Measurements from ENCODE around the gene GRID2.
"Not testable (repeated sequence)": the region's sequence is repeated elsewhere in the genome, so short reads cannot be mapped to it uniquely, and the experiment has no call there.

GRID2 gene

DNA sequence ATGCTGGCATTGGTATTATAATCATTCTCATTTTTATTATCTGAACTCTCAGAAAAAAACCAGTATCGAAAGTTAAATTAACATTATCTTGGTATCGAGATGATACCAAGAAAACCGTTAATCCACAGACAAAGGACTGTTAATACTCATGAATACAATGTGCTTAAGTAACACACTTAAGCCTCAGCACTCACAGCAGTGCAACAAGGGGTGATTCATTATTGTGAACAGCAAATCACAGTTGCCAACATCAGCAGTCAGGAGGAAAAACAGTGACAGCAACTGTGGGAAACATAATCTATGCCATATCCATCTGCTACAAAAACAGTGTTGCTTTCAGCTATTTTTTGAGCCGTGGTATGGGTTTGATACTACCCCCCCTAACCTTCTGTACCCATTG is 1313.8 kb downstream of the GRID2 start:
- peak; percentile 87 for DNase-seq

DNA sequence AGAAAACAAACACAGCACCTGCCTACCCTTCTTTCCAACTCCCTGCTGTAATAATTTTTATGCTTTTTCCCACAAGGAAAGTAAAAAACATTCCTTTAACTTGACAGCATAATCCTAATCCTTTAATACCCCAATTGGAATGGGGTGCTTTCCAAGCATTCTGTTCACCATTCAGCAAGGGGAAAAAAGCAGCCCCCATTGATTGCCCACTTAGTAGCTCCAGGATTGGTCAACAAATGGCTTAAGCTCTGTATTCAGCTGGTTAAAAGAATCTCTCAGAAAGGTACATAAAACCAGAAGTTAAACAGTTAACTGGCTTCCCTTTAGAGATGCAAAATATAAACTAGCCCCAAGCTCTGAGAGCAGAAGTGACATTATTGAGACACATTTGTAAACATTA is 1330.0 kb downstream of the GRID2 start:
- DNase-seq, result no peak

DNA sequence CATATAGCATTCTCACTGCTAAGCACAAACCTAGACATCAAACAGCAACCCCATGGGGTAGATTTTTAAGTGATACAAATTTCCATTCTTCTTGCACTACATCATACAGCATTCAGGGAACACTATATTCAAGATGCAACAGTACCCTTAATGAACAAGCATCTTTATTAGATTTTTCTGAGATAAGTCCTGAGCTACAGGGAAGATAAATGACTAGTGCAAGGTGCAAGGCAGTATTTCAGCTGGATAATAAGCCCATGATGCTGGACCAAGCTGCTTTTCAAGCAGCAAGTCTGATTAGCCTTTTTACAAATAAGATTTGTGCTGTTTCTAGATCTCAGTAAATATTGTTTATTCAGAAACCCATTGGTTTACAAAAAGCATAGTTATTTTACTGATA is 1332.2 kb downstream of the GRID2 start:
- DNase-seq, result no peak

DNA sequence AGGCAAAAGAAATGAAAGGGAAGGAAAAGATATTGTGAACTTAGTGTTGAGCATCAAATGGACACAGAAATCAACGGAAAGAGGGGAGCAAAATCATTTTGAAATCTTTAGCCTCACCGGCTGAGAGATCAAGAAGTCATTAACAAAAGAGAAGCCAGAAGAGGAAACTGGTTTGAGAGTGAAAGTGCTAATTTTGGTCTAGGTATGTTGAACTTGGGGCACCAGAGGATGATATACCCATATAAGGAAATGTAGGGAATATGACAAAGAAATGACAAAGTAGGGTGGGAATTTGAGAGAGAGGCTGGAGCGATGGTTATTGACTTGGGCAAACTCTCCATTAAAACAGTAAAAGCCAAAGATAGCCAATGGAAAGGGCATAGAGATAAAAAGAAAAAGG is 1341.4 kb downstream of the GRID2 start:
- DNase-seq, result no peak

DNA sequence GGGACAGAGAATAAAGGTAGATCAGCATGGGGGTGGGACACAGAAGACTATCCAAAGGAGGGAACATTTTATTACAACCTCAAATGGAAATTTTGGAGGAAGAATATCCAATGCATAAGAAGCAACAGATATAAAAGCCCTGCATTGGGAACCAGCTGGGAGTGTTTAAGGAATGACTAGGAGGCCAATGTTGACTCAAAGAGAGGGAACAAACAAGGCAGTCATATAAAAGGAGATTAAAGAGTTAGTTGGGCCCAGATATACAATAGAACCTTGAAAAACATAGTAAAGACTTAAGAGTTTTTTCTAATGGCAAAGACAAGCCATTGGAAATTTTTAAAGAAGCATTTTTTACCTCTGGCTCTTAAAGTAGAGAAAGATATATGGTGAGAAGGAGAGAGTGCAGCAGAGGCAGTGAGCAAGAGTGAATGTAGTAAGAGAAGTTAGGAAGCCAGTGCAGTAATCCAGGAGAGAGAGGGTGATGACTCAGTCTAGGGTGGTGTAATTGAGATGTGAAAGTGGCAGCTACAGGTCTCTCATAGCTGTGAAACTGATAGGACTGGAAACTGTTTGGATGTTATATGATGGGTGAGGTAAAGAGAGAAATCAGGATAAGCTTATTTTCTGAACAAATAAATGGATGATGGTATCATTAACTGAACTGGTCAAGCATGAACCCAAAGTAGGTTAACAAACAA is 1342.6 kb downstream of the GRID2 start:
- peak; percentile 9 for DNase-seq

DNA sequence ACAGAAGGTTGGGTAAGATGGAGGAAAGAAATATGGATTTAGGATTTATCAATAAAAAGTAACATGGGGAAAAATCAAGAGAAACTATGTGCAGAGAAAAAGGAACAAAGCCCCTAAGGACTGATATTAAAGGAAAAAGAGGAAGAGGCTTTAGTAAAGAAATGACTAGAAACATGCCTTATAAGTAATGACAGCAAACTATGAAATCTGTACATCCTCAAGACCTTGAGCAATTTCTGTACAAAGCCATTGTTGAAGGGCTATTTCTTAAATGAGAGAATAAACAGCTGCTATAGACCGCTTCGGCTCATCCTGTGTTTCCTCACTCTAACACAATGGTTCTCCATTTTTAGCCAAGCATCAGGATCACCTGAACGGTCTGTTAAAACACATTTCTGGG is 1344.5 kb downstream of the GRID2 start:
- DNase-seq, result no peak

DNA sequence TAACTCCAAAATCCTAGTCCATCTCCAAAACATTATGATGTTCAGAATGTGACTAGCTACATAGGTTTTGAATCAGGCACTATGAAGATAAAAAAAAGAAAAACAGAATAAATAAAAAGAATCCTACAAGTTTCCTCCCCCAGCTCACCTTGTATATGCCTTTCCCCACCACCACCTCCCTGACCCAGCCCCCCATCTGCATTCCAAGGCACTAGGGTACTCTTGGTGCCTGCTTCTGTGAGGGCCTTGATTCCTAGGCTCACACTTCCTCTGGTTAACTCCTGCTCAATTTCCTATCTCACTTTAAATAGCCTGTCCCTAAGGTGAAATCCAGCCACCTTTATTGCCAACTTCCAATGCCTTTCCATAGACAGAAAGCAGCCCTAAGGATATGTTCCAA is 1346.1 kb downstream of the GRID2 start:
- DNase-seq, result no peak

DNA sequence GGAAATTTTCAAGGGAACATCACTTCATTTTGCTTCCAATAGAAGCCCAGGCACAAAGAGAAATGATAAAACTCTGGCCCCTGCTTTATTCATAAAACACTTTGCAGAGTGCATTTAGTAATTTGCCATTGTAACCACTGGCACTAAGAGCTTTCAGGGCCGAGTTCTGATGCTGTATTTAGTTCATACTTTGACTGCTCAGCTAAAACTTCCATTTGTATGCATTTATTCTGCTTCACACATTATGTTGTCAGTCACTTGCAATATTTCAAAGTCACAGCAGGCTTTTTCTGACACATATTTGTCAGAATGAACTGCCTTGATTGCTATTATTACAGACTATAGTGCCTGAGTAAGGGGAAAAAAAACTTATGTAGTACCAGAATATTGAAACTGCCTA is 1350.4 kb downstream of the GRID2 start:
- no peak for DNase-seq

DNA sequence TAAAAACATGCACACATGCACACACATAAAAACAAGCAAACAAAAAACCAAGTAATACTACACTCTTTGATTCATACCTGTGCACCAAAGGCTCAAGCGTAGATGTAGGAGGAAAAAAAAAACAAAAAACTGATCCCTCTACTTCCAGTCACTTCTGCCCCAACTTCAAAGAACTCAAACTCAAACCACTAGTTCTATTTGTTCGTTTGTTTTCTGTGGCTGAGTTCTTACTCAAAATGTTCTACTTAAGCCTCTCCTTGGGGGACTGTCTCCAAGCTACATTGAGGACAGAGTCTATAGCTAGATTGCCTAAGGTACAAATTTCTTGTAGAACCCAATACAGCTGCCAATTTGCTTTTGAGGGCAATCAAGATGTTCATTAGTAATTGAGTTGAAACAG is 1353.8 kb downstream of the GRID2 start:
- no peak for DNase-seq

DNA sequence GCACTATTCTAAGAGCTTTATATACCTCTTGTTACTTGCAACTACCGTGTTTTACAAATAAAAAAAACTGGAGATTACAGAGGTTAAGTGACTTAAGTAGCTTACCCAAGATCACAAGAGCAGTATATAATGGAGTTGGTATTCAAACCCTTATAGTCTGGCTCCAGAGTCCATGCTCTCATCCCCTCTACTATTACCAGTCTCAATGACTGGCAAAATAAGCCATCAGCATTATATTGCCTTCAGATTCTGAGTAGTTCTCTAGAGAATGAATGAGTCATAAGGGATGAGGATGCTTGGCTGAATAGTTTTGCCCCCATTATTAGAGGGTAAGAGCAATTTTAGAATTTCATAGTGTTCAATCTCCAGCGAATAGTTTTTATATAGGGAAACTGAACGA is 1354.7 kb downstream of the GRID2 start:
- DNase-seq, result no peak

DNA sequence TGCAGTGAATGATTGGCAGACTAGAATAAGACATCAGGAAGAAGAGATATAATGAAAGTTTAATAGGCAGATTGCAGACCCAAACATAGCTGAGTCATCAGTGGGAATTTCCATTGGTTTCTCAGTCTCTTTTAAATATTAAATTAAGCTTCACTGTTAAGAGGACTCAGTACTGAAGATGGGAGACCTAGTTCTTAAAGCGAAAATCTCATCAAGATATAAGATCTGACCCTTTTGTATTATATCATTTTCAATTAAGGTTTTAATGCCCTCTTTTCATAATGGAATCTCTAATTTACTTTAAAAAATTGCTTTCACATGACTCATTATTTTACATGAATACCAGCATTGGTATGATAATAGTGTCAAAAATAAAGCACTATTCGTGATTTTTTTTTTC is 1355.9 kb downstream of the GRID2 start:
- DNase-seq, result no peak

DNA sequence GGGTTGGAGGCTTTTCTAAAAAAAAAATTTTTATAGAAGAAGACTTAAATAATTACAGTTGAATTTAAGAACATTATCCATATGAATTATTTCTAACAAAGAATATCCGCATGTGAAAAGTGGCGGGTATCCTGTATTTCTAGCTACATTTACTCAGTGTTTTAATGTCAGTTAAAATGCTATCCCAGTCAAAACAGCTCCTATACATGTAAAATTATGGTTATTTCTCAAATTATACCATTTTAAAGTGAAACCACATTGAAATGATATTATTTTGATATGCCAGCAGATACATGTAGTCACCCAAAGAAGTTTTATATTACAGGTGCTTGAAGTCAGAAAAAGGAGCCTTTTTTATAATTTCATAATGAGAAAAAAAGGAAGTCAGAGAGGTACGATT is 1356.3 kb downstream of the GRID2 start:
- no peak for DNase-seq

DNA sequence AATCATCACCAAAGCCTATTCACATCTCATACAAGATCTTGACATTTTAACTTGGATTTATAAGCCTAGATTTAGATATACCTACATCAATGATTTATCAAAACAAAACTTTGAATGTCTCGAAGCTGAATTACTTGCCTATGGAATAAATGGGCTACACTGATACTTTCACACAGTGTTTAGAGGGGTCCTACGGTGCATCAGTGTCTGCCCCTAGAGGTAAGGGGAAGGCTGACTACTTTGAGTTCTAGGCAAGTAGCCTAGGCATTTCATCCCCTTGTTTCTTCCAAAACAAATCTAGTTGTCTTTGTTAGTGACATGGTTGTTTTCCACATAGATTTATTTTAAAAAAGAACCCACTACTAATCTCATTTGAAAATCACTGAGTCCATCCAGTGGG is 1366.7 kb downstream of the GRID2 start:
- no peak for DNase-seq

DNA sequence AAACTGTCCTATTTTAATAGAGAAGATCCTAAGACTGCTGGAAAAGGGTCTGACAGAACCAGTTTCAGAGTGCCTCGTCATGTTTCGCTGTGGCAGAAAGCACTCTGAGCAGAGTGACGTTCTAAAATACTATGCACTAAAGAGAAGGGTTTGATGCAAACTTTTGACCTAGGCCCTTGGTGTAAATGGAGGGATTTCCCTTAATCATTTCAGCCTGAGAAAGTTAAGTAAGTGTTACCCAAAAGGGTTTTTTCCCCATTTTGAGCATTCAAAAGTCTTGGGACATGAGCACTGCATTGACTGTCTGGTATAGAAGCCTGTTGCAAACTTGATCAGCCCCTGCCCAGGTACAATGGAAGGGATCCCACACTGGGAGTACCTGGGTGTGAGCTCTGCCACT is 1367.3 kb downstream of the GRID2 start:
- no peak for DNase-seq

DNA sequence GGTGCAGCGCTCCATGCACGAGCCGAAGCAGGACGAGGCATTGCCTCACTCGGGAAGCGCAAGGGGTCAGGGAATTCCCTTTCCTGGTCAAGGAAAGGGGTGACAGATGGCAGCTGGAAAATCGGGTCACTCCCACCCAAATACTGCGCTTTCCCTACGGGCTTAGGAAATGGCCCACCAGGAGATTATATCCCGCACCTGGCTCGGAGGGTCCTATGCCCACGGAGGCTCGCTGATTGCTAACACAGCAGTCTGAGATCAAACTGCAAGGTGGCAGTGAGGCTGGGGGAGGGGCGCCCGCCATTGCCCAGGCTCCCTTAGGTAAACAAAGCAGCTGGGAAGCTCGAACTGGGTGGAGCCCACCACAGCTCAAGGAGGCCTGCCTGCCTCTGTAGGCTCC is 1373.2 kb downstream of the GRID2 start:
- not testable (repeated sequence) for DNase-seq

DNA sequence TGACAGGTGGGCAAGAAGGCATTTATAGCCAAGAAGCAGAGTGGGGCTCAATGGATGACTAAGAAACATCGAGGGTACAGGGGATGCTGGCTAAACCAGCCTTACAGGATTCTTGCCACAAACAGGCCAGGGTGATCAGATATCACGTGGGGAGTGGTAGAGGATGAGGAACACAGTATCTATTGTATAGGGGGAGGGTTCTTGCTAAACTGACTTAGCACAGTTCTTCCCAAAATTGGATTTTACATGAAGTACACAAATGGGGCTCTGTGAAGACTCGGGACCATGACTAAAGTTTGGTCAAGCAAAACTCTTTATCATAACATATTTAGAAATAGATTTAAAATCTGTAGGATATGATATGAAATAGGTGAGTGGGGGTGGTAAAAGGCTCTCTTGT is 1380.8 kb downstream of the GRID2 start:
- no peak for DNase-seq

DNA sequence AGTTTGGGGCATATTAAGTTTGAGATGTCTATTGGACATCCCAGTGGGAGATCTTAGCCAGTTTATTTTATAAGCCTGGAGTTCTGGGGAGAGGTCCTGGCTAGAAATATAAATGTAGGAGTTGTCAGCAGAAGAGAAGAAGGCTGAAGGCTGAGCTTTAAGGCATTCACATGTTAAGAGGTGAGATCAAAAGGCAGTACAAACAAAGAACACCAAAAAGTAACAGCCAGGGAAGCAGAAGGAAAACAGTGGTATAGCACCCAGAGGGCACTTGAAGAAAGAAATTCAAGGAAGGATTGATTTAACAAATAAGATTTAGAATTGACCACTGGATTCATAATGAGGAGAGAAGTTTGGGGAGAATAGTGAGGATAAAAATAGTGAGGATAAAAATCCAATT is 1383.5 kb downstream of the GRID2 start:
- no peak for DNase-seq

DNA sequence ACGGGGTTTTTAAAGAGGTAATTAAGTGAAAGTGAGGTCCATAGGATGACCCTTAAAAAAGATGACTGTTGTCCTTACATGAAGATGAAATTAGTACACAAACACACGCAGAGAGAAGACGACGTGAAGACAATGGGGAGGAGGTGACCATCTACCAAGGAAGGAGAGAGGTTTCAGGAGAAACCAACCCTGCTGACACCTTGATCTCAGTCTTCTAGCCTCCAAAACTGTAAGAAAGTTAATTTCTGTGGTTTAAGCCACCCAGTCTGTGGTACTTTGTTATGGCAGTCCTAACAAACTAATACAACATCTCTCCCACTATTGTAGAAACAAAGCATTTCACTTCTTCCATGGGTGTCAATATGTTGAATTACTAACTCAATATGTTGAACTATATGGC is 1385.2 kb downstream of the GRID2 start:
- no peak for DNase-seq

DNA sequence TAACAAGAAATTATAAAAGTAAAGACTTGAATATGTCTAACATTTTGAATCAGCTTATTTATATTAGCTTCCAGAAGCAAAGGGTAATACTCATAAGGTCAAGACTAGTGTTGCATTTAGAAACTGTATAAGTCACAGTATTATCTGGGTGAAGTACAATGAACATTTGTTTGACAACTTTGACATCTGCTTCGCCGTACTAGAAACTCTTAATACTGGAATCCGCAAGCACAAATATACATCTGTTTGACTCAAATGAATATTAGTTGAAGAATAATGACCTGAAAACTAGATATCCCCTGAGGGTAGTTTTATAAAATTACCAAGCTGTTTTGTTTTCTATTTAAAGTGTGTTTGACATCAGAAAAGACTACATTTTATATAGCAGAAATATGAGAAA is 1389.4 kb downstream of the GRID2 start:
- no peak for DNase-seq

DNA sequence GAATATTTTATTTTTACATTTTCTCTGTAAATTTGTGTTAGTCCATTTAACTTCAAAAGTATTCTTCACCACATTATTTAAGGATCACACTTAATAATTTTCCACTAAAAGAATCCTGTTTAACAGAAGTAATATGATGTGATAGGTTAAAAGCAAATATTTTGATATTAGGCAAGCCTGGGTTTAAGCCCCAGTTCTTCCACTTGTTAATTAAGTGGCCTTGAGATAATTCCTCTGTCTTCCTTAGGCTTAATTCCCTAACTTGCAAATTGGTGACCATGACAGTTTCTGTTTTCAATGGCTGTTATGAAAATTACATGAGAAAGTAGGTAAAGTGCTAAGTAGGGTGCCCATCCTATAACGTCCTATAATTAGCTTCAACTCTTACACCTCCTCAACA is 1394.9 kb downstream of the GRID2 start:
- DNase-seq, result no peak

DNA sequence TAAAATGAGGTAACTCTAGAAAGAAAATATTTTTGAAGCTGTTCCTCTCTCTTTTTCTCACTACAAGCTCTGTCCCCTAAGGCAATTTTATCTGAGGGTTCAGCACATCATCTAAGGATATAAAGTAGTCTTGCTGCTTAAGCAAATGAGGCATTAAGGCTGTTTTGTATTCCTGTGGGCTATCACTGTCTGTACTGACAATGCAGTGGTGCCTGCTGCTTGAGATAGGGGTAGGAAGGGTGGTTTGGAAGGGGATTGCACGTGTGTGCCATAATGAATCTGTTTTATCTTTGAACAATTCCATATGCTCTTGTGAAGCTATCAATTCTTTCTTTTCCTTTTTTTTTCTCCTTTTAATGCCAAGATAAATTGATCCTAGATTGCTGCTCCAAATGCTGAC is 1396.8 kb downstream of the GRID2 start:
- DNase-seq, result no peak

DNA sequence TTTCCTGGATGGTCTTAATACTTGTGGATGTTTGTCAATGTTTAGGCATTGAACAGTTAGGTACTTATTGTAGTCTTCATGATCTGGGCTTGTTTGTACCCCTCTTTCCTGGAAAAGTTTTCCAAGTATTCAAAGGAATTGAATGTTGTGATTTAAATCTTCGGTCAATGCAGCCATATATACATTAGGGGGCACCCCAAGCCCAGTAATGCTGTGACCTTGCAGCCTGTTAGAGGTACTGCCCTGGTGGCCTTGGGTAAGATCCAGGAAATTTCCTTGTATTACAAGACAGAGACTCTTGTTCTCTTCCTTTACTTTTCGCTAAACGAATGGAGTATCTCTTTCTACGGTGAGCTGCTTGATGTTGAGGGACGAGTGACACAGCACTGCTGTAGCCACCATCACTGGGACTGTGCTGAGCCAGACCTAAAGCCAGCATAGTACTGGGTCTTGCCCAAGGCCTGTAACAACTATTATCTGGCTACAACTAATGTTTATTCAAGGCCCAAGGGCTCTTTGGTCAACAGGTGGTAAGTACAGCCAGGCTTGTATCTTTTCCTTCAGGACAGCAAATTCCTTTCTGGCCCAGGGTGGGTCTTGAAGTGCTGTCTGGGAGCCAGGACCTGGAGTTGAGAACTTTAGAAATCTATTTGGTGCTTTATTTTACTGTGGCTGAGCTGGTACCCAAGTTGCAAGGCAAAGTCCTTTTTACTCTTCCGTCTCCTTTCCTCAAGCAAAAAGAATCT is 1406.5 kb downstream of the GRID2 start:
- DNase-seq, result no peak

DNA sequence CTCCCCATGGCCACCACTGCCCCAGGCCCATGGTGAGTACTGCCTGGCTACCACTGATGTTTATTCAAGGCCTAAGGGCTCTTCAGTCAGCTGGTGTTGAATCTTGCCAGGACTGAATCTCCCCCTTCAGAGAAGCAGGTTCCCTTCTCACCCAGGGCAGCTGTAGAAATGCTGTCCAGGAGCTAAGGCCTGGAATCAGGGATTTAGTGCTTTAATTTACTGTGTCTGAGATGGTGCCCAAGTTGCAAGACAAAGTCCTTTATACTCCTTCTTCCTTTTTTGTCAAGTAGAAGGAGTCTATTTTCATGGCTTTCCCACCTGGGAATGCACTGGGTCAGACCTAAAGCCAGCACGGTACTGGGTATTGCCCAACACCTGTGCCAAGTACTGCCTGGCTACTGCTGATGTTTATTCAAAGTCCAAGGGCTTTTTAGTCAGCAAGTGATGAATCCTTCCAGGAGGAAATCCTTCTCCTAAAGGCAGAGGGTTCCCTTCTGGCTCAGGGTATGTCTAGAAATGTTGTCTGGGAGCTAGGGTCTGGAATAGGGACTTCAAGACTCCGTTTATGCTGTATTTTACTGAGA is 1407.2 kb downstream of the GRID2 start:
- DNase-seq, result no peak

DNA sequence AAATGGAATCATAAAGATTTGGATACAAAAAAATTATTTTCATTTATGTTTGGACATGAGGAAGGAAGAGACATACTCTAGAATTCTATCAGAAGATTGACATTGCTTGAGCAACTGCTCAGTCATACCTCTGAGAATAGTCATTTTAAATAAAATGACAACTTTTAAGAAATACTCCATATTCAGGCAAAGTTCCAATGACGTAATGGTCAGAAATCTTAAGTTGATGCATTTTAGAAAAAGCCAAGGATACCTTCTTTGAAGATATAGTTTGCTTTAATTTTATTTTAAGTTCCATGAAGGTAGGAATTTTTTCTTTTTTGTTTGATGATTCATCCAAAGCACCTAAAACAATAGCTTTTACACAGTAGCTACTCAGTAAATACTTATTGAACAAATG is 1414.5 kb downstream of the GRID2 start:
- DNase-seq, result no peak

DNA sequence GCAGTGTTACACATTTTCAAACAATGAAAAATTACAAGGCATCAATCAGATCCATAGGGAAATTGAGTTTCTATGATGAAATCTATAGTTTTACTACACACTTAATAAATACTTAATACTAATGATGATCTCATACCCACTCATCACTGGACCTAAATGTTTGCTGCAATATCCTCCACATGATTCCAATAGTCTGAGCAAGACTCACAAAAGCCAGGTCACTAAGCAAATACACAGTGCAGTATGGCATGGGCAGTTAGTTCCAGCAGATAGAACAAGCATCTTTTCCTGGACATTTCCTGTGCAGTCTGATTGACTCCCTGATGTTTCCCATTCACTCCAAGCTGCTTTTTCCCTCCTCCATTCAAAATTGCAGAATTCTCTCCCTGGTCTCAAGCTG is 1415.8 kb downstream of the GRID2 start:
- DNase-seq, result no peak
